Muscle layer of colon (tissue), 2 donors: ENCODE measurements around the gene FILIP1.

ENCODE experiments used
- H3K27ac ChIP-seq: one replicate; pipeline ENCODE4 v1.7.0; 2013; ENCODE audit warnings: low read depth, mild to moderate bottlenecking, low read length, moderate library complexity
- H3K27me3 ChIP-seq, 2 donors: one replicate each; pipeline ENCODE4 v1.7.0; 2013; ENCODE audit warnings: low read length in 2 of 2, mild to moderate bottlenecking in 2 of 2; ENCODE audit not compliant: insufficient read depth in 2 of 2, control insufficient read depth in 1 of 2
- H3K36me3 ChIP-seq: one replicate; pipeline ENCODE4 v1.7.0; 2013; ENCODE audit warnings: mild to moderate bottlenecking, low read length; ENCODE audit not compliant: insufficient read depth
- H3K4me1 ChIP-seq: one replicate; pipeline ENCODE4 v1.7.0; 2013; ENCODE audit warnings: mild to moderate bottlenecking, low read length; ENCODE audit not compliant: insufficient read depth
- H3K4me3 ChIP-seq, 2 donors: one replicate each; pipeline ENCODE4 v1.7.0; 2013; ENCODE audit warnings: low read length in 2 of 2, low read depth in 1 of 2, mild to moderate bottlenecking in 1 of 2, moderate library complexity in 1 of 2
- H3K9ac ChIP-seq: one replicate; pipeline ENCODE4 v1.7.0; 2013; ENCODE audit warnings: low read length
- H3K9me3 ChIP-seq: one replicate; pipeline ENCODE4 v1.7.0; 2013; ENCODE audit warnings: mild to moderate bottlenecking, low read length
- donor health status: abdominal sarcoma.
- donor health status: Adenocarcinoma of cecum.

FILIP1 gene

GRCh38 chr6:75376347-75377024 is 117.1 kb downstream of the FILIP1 start:
- H3K27me3 ChIP-seq = no peaks in the 10 kb centered on the region
- no peaks in the 10 kb centered on the region for H3K36me3 ChIP-seq
- no peak overlapping the region for H3K4me3 ChIP-seq
- peaks cover 6% of the 10 kb centered on the region for H3K4me1 ChIP-seq
- no peak overlapping the region for H3K9ac ChIP-seq
- H3K27ac ChIP-seq = no peak overlapping the region
- H3K9me3 ChIP-seq = no peaks in the 10 kb centered on the region

- no peaks in the 10 kb centered on the region for H3K27me3 ChIP-seq
- H3K9me3 ChIP-seq = no peaks in the 10 kb centered on the region
- H3K4me1 ChIP-seq = peaks cover 6% of the 10 kb centered on the region
- H3K36me3 ChIP-seq = no peaks in the 10 kb centered on the region
- H3K4me3 ChIP-seq = no peak overlapping the region
- no peak overlapping the region for H3K9ac ChIP-seq
- no peak overlapping the region for H3K27ac ChIP-seq
These were observed 118.6 kb downstream of the FILIP1 start for GRCh38 chr6:75374961-75375400.

GRCh38 chr6:75372884-75373283 is 120.7 kb downstream of the FILIP1 start:
- Histone ChIP-seq H3K27ac (no peak overlapping the region), H3K27me3 (no peaks in the 10 kb centered on the region), H3K9me3 (no peaks in the 10 kb centered on the region), H3K9ac (no peak overlapping the region), H3K36me3 (no peaks in the 10 kb centered on the region), H3K4me1 (peaks cover 26% of the 10 kb centered on the region), H3K4me3 (no peak overlapping the region)

GRCh38 chr6:75370011-75370410 is 123.6 kb downstream of the FILIP1 start:
- Histone ChIP-seq H3K4me3 (no peak overlapping the region), H3K36me3 (no peaks in the 10 kb centered on the region), H3K9me3 (no peaks in the 10 kb centered on the region), H3K27me3 (no peaks in the 10 kb centered on the region), H3K4me1 (peaks cover 27% of the 10 kb centered on the region), H3K27ac (no peak overlapping the region), H3K9ac (no peak overlapping the region)

- Histone ChIP-seq H3K36me3 (no peaks in the 10 kb centered on the region), H3K4me3 (no peak overlapping the region), H3K9me3 (no peaks in the 10 kb centered on the region), H3K9ac (no peak overlapping the region), H3K27me3 (no peaks in the 10 kb centered on the region), H3K4me1 (peaks cover 27% of the 10 kb centered on the region), H3K27ac (peak overlapping the region; percentile 47)
These were observed 124.7 kb downstream of the FILIP1 start for GRCh38 chr6:75368864-75369402.

GRCh38 chr6:75368151-75368779 is 125.3 kb downstream of the FILIP1 start:
- no peak overlapping the region for H3K4me3 ChIP-seq

GRCh38 chr6:75363304-75363703 is 130.3 kb downstream of the FILIP1 start:
- H3K4me1 ChIP-seq = peaks cover 11% of the 10 kb centered on the region
- H3K4me3 ChIP-seq = no peak overlapping the region
- no peak overlapping the region for H3K27ac ChIP-seq
- H3K9ac ChIP-seq = no peak overlapping the region
- H3K36me3 ChIP-seq = peaks cover 4% of the 10 kb centered on the region
- H3K27me3 ChIP-seq = no peaks in the 10 kb centered on the region
- no peaks in the 10 kb centered on the region for H3K9me3 ChIP-seq

More at GRCh38 chr6:75368151-75368779, 125.3 kb downstream of the FILIP1 start:
- Histone ChIP-seq H3K9ac (no peak overlapping the region), H3K36me3 (no peaks in the 10 kb centered on the region), H3K27me3 (no peaks in the 10 kb centered on the region), H3K27ac (peak overlapping the region; percentile 47), H3K9me3 (no peaks in the 10 kb centered on the region), H3K4me1 (peaks cover 27% of the 10 kb centered on the region)

- no peaks in the 10 kb centered on the region for H3K9me3 ChIP-seq
- H3K4me1 ChIP-seq = peaks cover 10% of the 10 kb centered on the region
- no peaks in the 10 kb centered on the region for H3K27me3 ChIP-seq
- peaks cover 12% of the 10 kb centered on the region for H3K36me3 ChIP-seq
- peak overlapping the region; percentile 13 for H3K9ac ChIP-seq
- no peak overlapping the region for H3K27ac ChIP-seq
- H3K4me3 ChIP-seq = no peak overlapping the region
These were observed 140.0 kb downstream of the FILIP1 start for GRCh38 chr6:75353644-75354043.

GRCh38 chr6:75351570-75351969 is 142.0 kb downstream of the FILIP1 start:
- no peaks in the 10 kb centered on the region for H3K9me3 ChIP-seq
- peaks cover 9% of the 10 kb centered on the region for H3K36me3 ChIP-seq
- H3K27me3 ChIP-seq = no peaks in the 10 kb centered on the region
- H3K9ac ChIP-seq = no peak overlapping the region
- H3K4me1 ChIP-seq = peaks cover 28% of the 10 kb centered on the region
- no peak overlapping the region for H3K4me3 ChIP-seq
- no peak overlapping the region for H3K27ac ChIP-seq

- no peaks in the 10 kb centered on the region for H3K9me3 ChIP-seq
These were observed 142.8 kb downstream of the FILIP1 start for GRCh38 chr6:75350808-75351207.

GRCh38 chr6:75350156-75350555 is 143.4 kb downstream of the FILIP1 start:
- H3K4me1 ChIP-seq = peaks cover 28% of the 10 kb centered on the region
- H3K9ac ChIP-seq = no peak overlapping the region
- H3K36me3 ChIP-seq = peaks cover 4% of the 10 kb centered on the region
- H3K4me3 ChIP-seq = peak overlapping the region in 1 of 2 donors; percentile 59
- no peak overlapping the region for H3K27ac ChIP-seq
- H3K9me3 ChIP-seq = no peaks in the 10 kb centered on the region
- no peaks in the 10 kb centered on the region for H3K27me3 ChIP-seq

More at GRCh38 chr6:75350808-75351207, 142.8 kb downstream of the FILIP1 start:
- Histone ChIP-seq H3K4me3 (no peak overlapping the region), H3K4me1 (peaks cover 28% of the 10 kb centered on the region), H3K36me3 (peaks cover 6% of the 10 kb centered on the region), H3K9ac (no peak overlapping the region), H3K27ac (no peak overlapping the region), H3K27me3 (no peaks in the 10 kb centered on the region)
